Measurements from ENCODE around the gene POLR2M.

POLR2M gene

GRCh38 chr15:57741089-57741488, 34.6 kb downstream of the POLR2M start:
- DNase-seq: no peak

- no peak for DNase-seq
Measured at GRCh38 chr15:57743424-57743823, 36.9 kb downstream of the POLR2M start.

- DNase-seq: no peak
Measured at GRCh38 chr15:57746786-57747185, 40.3 kb downstream of the POLR2M start.

- DNase-seq: no peak
Measured at GRCh38 chr15:57747206-57747896, 40.8 kb downstream of the POLR2M start.

GRCh38 chr15:57751177-57751800, 44.8 kb downstream of the POLR2M start:
- peak; percentile 18 for DNase-seq

GRCh38 chr15:57752436-57752835, 45.9 kb downstream of the POLR2M start:
- no peak for DNase-seq

- DNase-seq: no peak
Measured at GRCh38 chr15:57752840-57753239, 46.3 kb downstream of the POLR2M start.

GRCh38 chr15:57756466-57756865, 50.0 kb downstream of the POLR2M start:
- DNase-seq: no peak

- DNase-seq: no peak
Measured at GRCh38 chr15:57758560-57758959, 52.0 kb downstream of the POLR2M start.

- DNase-seq: no peak
Measured at GRCh38 chr15:57761562-57761961, 55.0 kb downstream of the POLR2M start.

- no peak for DNase-seq
Measured at GRCh38 chr15:57762302-57762701, 55.8 kb downstream of the POLR2M start.

- no peak for DNase-seq
Measured at GRCh38 chr15:57763176-57763964, 56.9 kb downstream of the POLR2M start.
